Measurements from ENCODE around the gene PRELID3B. TPM values are rescaled to one million over a fixed set of nuclear protein-coding genes. Genes with fewer than 3 reads are reported as not detected.

PRELID3B gene
- total and polyA plus RNA-seq, 2 of the 13 experiments (the other 11 are each of a cell fraction or from before 2014, with no cell fraction given): 23.3 to 42.6 TPM

DNA sequence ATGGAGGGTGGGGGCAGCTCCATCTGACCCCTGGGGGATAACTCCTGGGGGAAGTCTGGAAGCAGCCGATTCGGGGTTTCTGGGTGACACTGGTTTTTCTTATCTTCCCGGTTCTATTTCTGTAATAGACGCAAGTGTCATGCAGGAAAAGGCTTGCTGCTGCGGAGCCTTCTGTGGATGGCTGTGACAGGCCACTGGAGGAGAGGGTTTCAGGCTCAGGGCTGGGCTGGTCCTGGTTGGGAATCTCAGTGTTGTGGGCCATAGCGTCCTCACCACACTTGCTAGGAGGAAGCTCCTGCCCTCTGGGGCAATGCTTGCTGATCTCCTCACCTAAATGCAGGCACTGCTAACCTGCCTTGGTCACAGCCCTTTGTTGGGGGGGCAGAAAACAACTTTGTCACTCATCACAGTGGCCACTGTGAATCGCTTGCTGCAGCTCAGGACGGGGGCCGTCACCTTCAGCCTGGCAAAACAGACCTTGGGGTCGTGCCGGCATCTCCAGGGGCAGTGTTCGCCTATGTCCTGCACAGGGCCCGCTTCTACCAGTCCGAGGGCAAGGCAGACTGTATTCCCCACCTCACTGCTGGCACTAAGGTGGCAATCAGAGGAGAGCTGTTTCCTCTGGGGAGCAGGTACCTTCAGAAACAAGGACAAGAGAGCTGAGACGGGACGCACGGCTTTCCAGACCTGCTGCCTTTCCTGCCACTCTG, 27.8 kb downstream of the PRELID3B start (continued):
- TF ChIP-seq, protein P1, sequence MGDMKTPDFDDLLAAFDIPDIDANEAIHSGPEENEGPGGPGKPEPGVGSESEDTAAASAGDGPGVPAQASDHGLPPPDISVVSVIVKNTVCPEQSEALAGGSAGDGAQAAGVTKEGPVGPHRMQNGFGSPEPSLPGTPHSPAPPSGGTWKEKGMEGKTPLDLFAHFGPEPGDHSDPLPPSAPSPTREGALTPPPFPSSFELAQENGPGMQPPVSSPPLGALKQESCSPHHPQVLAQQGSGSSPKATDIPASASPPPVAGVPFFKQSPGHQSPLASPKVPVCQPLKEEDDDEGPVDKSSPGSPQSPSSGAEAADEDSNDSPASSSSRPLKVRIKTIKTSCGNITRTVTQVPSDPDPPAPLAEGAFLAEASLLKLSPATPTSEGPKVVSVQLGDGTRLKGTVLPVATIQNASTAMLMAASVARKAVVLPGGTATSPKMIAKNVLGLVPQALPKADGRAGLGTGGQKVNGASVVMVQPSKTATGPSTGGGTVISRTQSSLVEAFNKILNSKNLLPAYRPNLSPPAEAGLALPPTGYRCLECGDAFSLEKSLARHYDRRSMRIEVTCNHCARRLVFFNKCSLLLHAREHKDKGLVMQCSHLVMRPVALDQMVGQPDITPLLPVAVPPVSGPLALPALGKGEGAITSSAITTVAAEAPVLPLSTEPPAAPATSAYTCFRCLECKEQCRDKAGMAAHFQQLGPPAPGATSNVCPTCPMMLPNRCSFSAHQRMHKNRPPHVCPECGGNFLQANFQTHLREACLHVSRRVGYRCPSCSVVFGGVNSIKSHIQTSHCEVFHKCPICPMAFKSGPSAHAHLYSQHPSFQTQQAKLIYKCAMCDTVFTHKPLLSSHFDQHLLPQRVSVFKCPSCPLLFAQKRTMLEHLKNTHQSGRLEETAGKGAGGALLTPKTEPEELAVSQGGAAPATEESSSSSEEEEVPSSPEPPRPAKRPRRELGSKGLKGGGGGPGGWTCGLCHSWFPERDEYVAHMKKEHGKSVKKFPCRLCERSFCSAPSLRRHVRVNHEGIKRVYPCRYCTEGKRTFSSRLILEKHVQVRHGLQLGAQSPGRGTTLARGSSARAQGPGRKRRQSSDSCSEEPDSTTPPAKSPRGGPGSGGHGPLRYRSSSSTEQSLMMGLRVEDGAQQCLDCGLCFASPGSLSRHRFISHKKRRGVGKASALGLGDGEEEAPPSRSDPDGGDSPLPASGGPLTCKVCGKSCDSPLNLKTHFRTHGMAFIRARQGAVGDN (CRISPR knock-in tag; IDR thresholded peaks at IDR 0.05): peak; percentile 11; the same call in 1 of the 2 replicates
- TF ChIP-seq ZNF724P (CRISPR knock-in tag; IDR thresholded peaks at IDR 0.05; ENCODE audit: borderline replicate concordance): peak; percentile 19; the same call in 1 of the 2 replicates
- TF ChIP-seq ZC3H13 (CRISPR knock-in tag; IDR thresholded peaks at IDR 0.05): no peak
- TF ChIP-seq, protein P2, sequence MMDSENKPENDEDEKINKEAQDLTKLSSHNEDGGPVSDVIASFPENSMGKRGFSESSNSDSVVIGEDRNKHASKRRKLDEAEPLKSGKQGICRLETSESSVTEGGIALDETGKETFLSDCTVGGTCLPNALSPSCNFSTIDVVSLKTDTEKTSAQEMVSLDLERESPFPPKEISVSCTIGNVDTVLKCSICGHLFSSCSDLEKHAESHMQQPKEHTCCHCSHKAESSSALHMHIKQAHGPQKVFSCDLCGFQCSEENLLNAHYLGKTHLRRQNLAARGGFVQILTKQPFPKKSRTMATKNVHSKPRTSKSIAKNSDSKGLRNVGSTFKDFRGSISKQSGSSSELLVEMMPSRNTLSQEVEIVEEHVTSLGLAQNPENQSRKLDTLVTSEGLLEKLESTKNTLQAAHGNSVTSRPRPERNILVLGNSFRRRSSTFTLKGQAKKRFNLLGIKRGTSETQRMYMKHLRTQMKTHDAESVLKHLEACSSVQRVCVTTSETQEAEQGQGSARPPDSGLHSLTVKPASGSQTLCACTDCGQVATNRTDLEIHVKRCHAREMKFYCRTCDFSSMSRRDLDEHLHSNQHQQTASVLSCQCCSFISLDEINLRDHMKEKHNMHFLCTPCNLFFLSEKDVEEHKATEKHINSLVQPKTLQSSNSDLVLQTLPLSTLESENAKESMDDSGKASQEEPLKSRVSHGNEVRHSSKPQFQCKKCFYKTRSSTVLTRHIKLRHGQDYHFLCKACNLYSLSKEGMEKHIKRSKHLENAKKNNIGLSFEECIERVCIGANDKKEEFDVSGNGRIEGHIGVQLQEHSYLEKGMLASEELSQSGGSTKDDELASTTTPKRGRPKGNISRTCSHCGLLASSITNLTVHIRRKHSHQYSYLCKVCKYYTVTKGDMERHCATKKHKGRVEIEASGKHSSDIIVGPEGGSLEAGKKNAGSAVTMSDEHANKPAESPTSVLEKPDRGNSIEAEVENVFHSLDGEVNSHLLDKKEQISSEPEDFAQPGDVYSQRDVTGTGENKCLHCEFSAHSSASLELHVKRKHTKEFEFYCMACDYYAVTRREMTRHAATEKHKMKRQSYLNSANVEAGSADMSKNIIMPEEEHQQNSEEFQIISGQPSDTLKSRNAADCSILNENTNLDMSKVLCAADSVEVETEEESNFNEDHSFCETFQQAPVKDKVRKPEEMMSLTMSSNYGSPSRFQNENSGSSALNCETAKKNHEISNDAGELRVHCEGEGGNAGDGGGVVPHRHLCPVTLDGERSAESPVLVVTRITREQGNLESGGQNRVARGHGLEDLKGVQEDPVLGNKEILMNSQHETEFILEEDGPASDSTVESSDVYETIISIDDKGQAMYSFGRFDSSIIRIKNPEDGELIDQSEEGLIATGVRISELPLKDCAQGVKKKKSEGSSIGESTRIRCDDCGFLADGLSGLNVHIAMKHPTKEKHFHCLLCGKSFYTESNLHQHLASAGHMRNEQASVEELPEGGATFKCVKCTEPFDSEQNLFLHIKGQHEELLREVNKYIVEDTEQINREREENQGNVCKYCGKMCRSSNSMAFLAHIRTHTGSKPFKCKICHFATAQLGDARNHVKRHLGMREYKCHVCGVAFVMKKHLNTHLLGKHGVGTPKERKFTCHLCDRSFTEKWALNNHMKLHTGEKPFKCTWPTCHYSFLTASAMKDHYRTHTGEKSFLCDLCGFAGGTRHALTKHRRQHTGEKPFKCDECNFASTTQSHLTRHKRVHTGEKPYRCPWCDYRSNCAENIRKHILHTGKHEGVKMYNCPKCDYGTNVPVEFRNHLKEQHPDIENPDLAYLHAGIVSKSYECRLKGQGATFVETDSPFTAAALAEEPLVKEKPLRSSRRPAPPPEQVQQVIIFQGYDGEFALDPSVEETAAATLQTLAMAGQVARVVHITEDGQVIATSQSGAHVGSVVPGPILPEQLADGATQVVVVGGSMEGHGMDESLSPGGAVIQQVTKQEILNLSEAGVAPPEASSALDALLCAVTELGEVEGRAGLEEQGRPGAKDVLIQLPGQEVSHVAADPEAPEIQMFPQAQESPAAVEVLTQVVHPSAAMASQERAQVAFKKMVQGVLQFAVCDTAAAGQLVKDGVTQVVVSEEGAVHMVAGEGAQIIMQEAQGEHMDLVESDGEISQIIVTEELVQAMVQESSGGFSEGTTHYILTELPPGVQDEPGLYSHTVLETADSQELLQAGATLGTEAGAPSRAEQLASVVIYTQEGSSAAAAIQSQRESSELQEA (CRISPR knock-in tag; IDR thresholded peaks at IDR 0.05; ENCODE audit: not compliant biosample characterization): no peak
- TF ChIP-seq PRPF4 (IDR thresholded peaks at IDR 0.05; ENCODE audit: low read depth, low read length, poor library complexity, severe bottlenecking): peak; percentile 89
- peak; percentile 5 for TF ChIP-seq ZNF883 (CRISPR knock-in tag; IDR thresholded peaks at IDR 0.05; ENCODE audit: not compliant biosample characterization)
- TF ChIP-seq NRL (CRISPR knock-in tag; IDR thresholded peaks at IDR 0.05; ENCODE audit: borderline replicate concordance): peak; percentile 54; the same call in 1 of the 2 replicates
- TF ChIP-seq, protein P3, sequence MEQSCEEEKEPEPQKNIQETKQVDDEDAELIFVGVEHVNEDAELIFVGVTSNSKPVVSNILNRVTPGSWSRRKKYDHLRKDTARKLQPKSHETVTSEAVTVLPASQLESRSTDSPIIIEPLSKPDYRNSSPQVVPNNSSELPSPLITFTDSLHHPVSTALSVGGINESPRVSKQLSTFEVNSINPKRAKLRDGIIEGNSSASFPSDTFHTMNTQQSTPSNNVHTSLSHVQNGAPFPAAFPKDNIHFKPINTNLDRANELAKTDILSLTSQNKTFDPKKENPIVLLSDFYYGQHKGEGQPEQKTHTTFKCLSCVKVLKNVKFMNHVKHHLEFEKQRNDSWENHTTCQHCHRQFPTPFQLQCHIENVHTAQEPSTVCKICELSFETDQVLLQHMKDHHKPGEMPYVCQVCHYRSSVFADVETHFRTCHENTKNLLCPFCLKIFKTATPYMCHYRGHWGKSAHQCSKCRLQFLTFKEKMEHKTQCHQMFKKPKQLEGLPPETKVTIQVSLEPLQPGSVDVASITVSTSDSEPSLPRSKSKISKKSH (CRISPR knock-in tag; IDR thresholded peaks at IDR 0.05; ENCODE audit: borderline replicate concordance): 0 out of 2 replicates have a peak, but pooled peaks have one; percentile 22
- 0 out of 2 replicates have a peak, but pooled peaks have one; percentile 33 for TF ChIP-seq ZNF713 (CRISPR knock-in tag; IDR thresholded peaks at IDR 0.05)
- TF ChIP-seq, protein P4, sequence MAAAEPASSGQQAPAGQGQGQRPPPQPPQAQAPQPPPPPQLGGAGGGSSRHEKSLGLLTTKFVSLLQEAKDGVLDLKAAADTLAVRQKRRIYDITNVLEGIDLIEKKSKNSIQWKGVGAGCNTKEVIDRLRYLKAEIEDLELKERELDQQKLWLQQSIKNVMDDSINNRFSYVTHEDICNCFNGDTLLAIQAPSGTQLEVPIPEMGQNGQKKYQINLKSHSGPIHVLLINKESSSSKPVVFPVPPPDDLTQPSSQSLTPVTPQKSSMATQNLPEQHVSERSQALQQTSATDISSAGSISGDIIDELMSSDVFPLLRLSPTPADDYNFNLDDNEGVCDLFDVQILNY (CRISPR knock-in tag; conservative IDR thresholded peaks at IDR 0.05): no peak
- peak; percentile 19; the same call in 1 of the 2 replicates for TF ChIP-seq POLR2AphosphoS5 (IDR thresholded peaks at IDR 0.05; ENCODE audit: low read depth, low read length)
- TF ChIP-seq MZF1 (CRISPR knock-in tag; IDR thresholded peaks at IDR 0.05; ENCODE audit: borderline replicate concordance): 0 out of 2 replicates have a peak, but pooled peaks have one; percentile 23

Measured in HepG2 (cell line).